Retinal pigment epithelial cell (primary cell): ENCODE data around the gene GNB1.
"Not testable (repeated sequence)": the region's sequence is repeated elsewhere in the genome, so short reads cannot be mapped to it uniquely, and the experiment has no call there.

Source experiments
- DNase-seq: peaks from one replicate; pipeline ENCODE4 v3.0.0-alpha.2; 2010; ENCODE audit warnings: low read depth
- H3K4me3 ChIP-seq: 2 replicates; pipeline ENCODE4 v1.5.1; 2011; ENCODE audit warnings: mild to moderate bottlenecking, low read length, control low read depth, moderate library complexity
- TF ChIP-seq, protein P1 (sequence below): conservative IDR thresholded peaks from 2 replicates; pipeline ENCODE4 v1.5.1; 2011; ENCODE audit warnings: low read depth, low read length, control low read depth, inconsistent platforms

GNB1 gene

DNA sequence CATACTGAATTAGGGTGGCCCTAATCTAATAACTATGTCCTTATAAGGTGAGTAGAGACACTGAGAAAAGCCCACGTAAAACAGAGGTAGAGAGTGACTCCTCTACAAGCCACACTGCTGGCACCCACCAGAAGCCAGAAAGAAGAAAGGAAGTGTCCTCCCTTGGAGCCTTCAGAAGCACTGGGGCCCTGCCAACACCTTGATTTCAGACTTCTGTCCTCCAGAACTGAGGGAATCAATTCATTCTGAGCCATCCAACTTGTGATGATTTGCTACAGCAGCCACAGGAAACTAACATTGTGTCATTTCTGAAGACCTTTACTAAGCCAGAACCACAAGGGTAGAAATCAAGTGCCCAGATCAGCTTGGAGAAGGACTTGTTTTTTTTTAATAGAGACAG, 15.0 kb downstream of the GNB1 start:
- H3K4me3 ChIP-seq: no peak overlapping the region
- DNase-seq: no peak
- TF ChIP-seq, protein P1, sequence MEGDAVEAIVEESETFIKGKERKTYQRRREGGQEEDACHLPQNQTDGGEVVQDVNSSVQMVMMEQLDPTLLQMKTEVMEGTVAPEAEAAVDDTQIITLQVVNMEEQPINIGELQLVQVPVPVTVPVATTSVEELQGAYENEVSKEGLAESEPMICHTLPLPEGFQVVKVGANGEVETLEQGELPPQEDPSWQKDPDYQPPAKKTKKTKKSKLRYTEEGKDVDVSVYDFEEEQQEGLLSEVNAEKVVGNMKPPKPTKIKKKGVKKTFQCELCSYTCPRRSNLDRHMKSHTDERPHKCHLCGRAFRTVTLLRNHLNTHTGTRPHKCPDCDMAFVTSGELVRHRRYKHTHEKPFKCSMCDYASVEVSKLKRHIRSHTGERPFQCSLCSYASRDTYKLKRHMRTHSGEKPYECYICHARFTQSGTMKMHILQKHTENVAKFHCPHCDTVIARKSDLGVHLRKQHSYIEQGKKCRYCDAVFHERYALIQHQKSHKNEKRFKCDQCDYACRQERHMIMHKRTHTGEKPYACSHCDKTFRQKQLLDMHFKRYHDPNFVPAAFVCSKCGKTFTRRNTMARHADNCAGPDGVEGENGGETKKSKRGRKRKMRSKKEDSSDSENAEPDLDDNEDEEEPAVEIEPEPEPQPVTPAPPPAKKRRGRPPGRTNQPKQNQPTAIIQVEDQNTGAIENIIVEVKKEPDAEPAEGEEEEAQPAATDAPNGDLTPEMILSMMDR: no peak

DNA sequence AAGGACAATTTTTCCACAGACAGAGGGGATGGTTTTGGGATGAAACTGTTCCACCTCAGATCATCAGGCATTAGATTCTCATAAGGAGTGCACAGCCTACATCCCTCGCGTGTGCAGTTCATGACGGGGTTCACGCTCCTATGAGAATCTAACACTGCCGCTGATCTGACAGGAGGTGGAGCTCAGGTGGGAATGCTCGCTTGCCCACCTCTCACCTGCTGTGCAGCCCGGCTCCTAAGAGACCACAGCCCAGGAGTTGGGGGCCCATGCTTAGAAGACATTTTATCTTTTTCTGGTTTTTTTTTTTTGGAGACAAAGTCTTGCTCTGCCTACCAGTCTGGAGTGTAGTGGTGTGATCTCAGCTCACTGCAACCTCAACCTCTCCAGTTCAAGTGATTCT, 16.0 kb downstream of the GNB1 start:
- DNase-seq: no peak
- TF ChIP-seq, protein P1: no peak
- no peak overlapping the region for H3K4me3 ChIP-seq

DNA sequence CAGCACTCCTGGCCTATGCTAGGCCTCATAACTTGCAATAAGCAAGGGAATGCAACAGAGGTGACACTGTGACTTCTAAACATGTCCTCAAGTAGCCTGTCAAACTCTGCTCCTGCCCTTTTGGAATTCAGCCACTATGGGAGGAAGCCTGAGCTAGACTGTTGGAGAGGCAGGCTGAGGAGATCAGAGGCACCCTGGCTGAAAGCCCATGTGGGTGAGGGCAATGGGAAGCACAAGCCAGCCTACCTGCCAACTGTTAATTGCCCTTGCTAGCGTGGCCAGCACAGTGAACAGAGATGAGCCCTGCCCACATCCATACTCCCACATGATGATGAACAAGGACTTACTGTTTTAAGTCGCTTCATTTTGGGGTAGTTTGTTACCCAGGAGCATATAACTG, 17.7 kb downstream of the GNB1 start:
- TF ChIP-seq, protein P1: no peak

DNA sequence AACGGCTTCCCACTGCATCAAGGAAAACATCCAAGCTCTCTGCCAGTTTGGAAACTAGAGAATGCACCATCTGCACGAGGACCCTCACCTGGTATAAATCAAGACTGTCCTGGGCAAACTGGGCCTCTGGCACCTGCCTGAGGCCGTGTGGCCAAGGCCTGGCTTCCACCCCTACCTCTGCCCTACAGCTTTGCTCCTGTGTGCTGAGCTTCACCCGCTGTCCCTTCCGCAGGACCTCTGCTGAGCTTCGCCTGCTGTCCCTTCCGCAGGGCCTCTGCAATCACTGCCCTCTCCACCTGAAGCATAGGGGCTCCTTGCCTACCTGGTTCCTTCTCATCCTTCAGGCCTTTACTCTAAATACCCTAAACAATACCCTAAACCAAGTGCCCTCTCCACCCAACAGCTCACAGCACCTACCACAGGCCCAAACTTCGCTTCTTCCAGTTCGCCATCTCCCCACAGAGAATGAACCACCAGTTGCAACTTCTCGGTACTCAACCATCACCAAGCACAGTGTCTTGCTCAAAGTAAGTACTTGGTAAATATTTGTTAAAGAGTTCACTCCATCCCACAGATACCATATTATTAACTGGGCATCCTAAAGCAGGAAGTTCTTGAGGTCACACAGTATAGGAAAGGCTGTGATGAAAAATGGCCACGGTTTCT, 18.4 kb downstream of the GNB1 start:
- no peak for DNase-seq
- no peak overlapping the region for H3K4me3 ChIP-seq
- TF ChIP-seq, protein P1: no peak

More for the DNA sequence above, 17.7 kb downstream of the GNB1 start:
- no peak overlapping the region for H3K4me3 ChIP-seq
- DNase-seq: no peak

DNA sequence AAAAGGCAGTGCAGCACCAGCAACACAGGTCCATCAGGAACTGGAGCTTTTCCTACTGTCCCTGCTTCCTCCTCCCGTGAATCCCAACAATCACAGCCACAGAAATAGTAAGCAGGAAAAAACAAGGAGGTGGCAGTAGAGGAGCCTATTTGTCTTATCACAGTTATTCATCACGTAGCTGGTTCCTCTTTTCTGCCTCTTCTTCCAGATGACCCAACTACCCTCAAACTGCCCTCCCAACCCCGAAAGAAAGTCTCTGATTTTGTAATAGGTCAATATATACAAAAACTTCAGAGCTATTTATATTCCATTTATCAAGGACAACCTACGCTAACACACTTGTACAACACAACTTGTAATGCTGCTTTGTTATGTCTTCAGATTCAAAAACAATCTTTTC, 21.4 kb downstream of the GNB1 start:
- H3K4me3 ChIP-seq: no peak overlapping the region
- DNase-seq: no peak
- TF ChIP-seq, protein P1: no peak

DNA sequence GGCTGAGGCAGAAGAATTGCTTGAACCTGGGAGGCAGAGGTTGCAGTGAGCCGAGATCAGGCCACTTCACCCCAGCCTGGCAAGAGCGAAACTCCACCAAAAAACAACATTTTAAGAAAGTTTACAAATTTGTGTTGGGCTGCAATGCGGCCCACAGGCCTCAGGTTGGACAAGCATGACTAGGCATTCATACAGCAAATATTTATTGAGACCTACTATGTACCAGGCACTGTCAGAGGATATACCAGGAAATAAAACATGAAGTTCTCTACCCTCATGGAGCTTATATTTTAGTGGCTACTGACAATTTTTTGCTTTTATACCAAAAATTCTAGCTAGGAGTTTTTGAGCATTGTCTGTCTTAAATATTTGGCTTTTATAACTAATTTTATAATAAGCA, 23.7 kb downstream of the GNB1 start:
- TF ChIP-seq, protein P1: no peak
- H3K4me3 ChIP-seq: no peak overlapping the region
- DNase-seq: no peak

DNA sequence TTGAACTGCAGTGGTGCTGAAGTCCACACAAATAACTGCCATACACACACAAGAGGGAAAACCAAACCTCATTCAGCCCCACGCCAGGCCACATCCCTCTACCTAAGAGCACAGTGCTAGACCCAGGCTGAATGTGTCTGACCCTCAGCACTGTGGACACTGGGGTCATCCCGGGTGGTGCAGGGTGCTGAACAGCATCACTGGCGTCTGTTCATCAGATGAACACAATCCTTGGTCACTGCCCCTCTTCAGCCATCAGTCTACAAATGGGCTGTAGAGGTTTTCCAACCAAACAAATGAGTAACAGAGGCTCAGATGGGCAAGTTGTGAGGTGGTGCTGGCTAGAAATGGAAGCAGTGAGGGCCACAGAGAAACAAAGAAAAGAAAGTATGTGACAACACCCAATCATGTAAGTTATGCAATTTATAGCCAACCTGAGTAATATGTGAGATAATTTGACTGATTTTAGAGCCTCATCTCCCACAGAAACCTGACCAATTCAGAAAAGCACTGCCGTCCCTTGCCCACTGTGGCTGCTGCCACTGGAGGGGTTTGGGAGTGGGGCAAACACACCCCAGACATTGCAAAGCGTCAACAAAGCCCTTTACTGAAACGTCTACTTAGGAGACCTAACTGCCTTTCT, 27.9 kb downstream of the GNB1 start:
- no peak overlapping the region for H3K4me3 ChIP-seq
- TF ChIP-seq, protein P1: no peak
- no peak for DNase-seq

DNA sequence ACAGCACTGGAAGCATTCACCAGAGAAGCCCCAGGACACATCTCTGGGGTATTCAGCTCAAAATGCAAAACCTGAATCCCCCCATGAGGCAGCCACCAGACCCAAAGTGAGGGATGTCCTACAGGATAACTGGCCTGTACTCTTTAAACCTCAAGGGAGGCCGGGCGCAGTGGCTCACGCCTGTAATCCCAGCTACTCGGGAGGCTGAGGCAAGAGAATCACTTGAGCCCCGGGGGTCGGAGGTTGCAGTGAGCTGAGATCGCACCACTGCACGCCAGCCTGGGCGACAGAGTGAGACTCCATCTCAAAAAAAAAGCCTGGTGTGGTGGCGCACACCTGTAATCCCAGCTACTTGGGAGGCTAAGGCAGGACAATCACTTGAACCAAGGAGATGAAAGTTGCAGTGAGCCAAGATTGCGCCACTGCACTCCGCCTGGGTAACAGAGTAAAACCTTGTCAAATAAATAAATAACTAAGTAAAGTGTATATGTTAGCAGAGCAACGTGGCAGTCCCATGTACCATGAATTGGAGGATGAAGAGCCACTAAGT, 29.1 kb downstream of the GNB1 start:
- H3K4me3 ChIP-seq, DNase-seq: not testable (repeated sequence)
